Bronchial epithelial cell (primary cell): ENCODE data around the gene PRKG1. TPM values are rescaled to one million over a fixed set of nuclear protein-coding genes. Genes with fewer than 3 reads are reported as not detected.
A peak's percentile ranks its signal among the peaks of the same experiment; 100 is the strongest.

ENCODE experiments used
- DNase-seq: peaks from one replicate; pipeline ENCODE4 v3.0.0-alpha.2; 2010; ENCODE audit warnings: low read depth
- FAIRE-seq: peaks from 2 replicates; lab custom pipeline; 2011; peaks lifted over from hg19 to GRCh38; lab: Jason Lieb, UNC
- H3K27me3 ChIP-seq: 2 replicates; pipeline ENCODE4 v1.5.1; 2011; ENCODE audit warnings: low read length; ENCODE audit not compliant: control insufficient read depth, insufficient read depth
- H3K36me3 ChIP-seq: 2 replicates; pipeline ENCODE4 v1.5.1; 2011; ENCODE audit warnings: low read length; ENCODE audit not compliant: control insufficient read depth, insufficient read depth
- H3K4me3 ChIP-seq: 2 replicates; pipeline ENCODE4 v1.5.1; 2011; ENCODE audit warnings: mild to moderate bottlenecking, low read depth, low read length, control low read depth
- CTCF ChIP-seq: IDR thresholded peaks from 2 replicates; pipeline ENCODE4 v1.5.1; 2011; ENCODE audit warnings: mild to moderate bottlenecking, moderate library complexity, low read length, control low read depth, inconsistent platforms; ENCODE audit not compliant: insufficient read depth, severe bottlenecking
- total RNA-seq: library from RNA; depleted of rRNA; stranded (reverse); fragments of >200 nt; gene quantifications from 2 replicates; pipeline ENCODE4 v1.2.1, GENCODE V29; 2014

The PRKG1 gene
- total RNA-seq, 1 donor from 2014 or later = 0.26 TPM

- H3K27me3 ChIP-seq = no peaks in the 10 kb centered on the region
- DNase-seq = no peak
- TF ChIP-seq CTCF = no peak
- FAIRE-seq = no peak
- no peak overlapping the region for H3K4me3 ChIP-seq
- no peaks in the 10 kb centered on the region for H3K36me3 ChIP-seq
Measured at GRCh38 chr10:51821745-51822144, 747.5 kb downstream of the PRKG1 start.

GRCh38 chr10:51832652-51833383, 758.5 kb downstream of the PRKG1 start:
- FAIRE-seq (peak; percentile 62), DNase-seq (peak; percentile 99)
- H3K4me3 ChIP-seq = no peak overlapping the region
- H3K27me3 ChIP-seq = no peaks in the 10 kb centered on the region
- no peak for TF ChIP-seq CTCF
- H3K36me3 ChIP-seq = no peaks in the 10 kb centered on the region

GRCh38 chr10:51834548-51834947, 760.3 kb downstream of the PRKG1 start:
- H3K4me3 ChIP-seq = no peak overlapping the region

GRCh38 chr10:51838471-51838870, 764.2 kb downstream of the PRKG1 start:
- Histone ChIP-seq H3K36me3 (no peaks in the 10 kb centered on the region), H3K4me3 (no peak overlapping the region), H3K27me3 (no peaks in the 10 kb centered on the region)
- no peak for TF ChIP-seq CTCF
- no peak for FAIRE-seq
- no peak for DNase-seq

More at GRCh38 chr10:51834548-51834947, 760.3 kb downstream of the PRKG1 start:
- Histone ChIP-seq H3K36me3 (no peaks in the 10 kb centered on the region), H3K27me3 (no peaks in the 10 kb centered on the region)
- no peak for DNase-seq
- TF ChIP-seq CTCF = no peak
- FAIRE-seq = no peak

GRCh38 chr10:51843966-51844365, 769.7 kb downstream of the PRKG1 start:
- DNase-seq = no peak
- no peaks in the 10 kb centered on the region for H3K27me3 ChIP-seq
- H3K36me3 ChIP-seq = no peaks in the 10 kb centered on the region
- no peak overlapping the region for H3K4me3 ChIP-seq
- FAIRE-seq = no peak
- no peak for TF ChIP-seq CTCF
